ENCODE results near the gene GAREM1. TPM values are rescaled to one million over a fixed set of nuclear protein-coding genes. Genes with fewer than 3 reads are reported as not detected.
A peak's percentile ranks its signal among the peaks of the same experiment; 100 is the strongest.

The GAREM1 gene
- total and polyA plus RNA-seq, 8 donors, result 2.5 to 60.3 (median 16.2) TPM

DNA sequence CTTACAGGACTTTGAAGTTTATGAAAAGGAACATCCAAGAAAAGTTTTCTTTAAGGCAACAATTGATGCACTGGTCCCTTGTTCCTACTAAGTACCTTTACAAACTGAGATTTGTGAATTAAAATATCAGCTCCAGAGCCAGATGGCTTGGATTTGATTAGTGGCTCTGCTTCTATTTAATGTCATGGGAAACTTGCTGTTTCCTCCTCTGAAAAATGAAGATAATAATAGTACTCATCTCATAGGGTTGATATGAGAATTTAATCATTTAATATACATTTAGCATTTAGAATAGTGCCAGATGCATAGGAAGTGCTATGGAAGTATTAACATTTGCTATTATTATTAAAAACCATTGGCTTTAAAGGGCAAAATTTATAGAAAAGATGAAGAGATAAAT lies 2.6 kb upstream of the GAREM1 start:
- peaks cover 5 to 26% (median 15%) of the 10 kb centered on the region in 4 donors for H3K4me1 ChIP-seq
- H3K9me3 ChIP-seq, result no peaks in the 10 kb centered on the region
- H3K36me3 ChIP-seq, result no peaks in the 10 kb centered on the region
- DNase-seq, result no peak
- intact Hi-C loops (cut with DNase I; ENCODE audit: low total_unique reads), result loop anchor here (5.0 to 10.0 kb wide), 2 partner anchors 186 to 309 kb away; no protein-coding TSS in a partner anchor
- H3K27ac ChIP-seq, result no peak overlapping the region
- H3K27me3 ChIP-seq, result no peaks in the 10 kb centered on the region
- TF ChIP-seq EP300 (IDR thresholded peaks at IDR 0.05), result no peak
- no peak for TF ChIP-seq POLR2A (IDR thresholded peaks at IDR 0.05)
- no peak for TF ChIP-seq POLR2AphosphoS5 (IDR thresholded peaks at IDR 0.05)
- no peak for TF ChIP-seq CTCF (IDR thresholded peaks at IDR 0.05)
- no peak overlapping the region for H3K4me3 ChIP-seq

GRCh38 chr18:32472841-32473240 lies 2.2 kb upstream of the GAREM1 start:
- DNase-seq, result no peak
- peaks cover 8 to 31% (median 19%) of the 10 kb centered on the region in 4 donors for H3K4me1 ChIP-seq
- no peak overlapping the region for H3K4me3 ChIP-seq
- intact Hi-C loops (cut with DNase I; ENCODE audit: low total_unique reads), result loop anchor here (5.0 to 10.0 kb wide), 2 partner anchors 186 to 308 kb away; no protein-coding TSS in a partner anchor
- no peaks in the 10 kb centered on the region for H3K9me3 ChIP-seq
- 0 to 92% (median 79%) methylated on average over 1 of the region's 1 CpG for WGBS, 5 donors
- no peak for TF ChIP-seq CTCF (IDR thresholded peaks at IDR 0.05)
- H3K36me3 ChIP-seq, result no peaks in the 10 kb centered on the region
- H3K27ac ChIP-seq, result no peak overlapping the region
- no peaks in the 10 kb centered on the region for H3K27me3 ChIP-seq

DNA sequence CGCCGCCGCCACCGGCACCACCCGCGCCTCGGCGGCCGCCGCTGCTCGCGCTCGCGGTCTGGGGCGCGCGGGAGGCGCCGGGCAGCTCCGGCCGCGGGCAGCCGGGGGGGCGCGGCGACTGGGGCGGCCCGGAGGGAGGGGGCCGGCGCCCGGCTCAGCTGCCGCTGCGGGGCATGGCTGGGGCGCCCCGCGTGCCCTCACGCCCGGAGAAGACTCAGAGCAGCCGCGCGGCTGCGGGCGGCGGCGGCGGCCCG lies 295 bp downstream of the GAREM1 start:
- Histone ChIP-seq H3K36me3 (no peaks in the 10 kb centered on the region), H3K4me3 (peak overlapping the region; percentile 71 to 92 (median 82)), H3K4me1 (peaks cover 8 to 46% (median 30%) of the 10 kb centered on the region in 4 donors), H3K27ac (peak overlapping the region; percentile 86 to 94 (median 93)), H3K27me3 (no peaks in the 10 kb centered on the region), H3K9me3 (no peaks in the 10 kb centered on the region)
- no peak for DNase-seq
- WGBS, 5 donors, result 0 to 2% (median 0%) methylated on average over 1 to 46 of the region's 47 CpGs; no CpG with 5 or more reads in 1 of the 5 donors
- TF ChIP-seq POLR2AphosphoS5 (IDR thresholded peaks at IDR 0.05) (no peak), EP300 (IDR thresholded peaks at IDR 0.05) (no peak), CTCF (IDR thresholded peaks at IDR 0.05) (no peak), POLR2A (IDR thresholded peaks at IDR 0.05) (no peak)
- intact Hi-C loops (cut with DNase I; ENCODE audit: low total_unique reads), result loop anchor here (5.0 to 10.0 kb wide), 2 partner anchors 183 to 306 kb away; no protein-coding TSS in a partner anchor

- H3K4me1 ChIP-seq, result peaks cover 8 to 51% (median 31%) of the 10 kb centered on the region in 4 donors
- H3K9me3 ChIP-seq, result no peaks in the 10 kb centered on the region
- H3K36me3 ChIP-seq, result no peaks in the 10 kb centered on the region
- TF ChIP-seq CTCF (IDR thresholded peaks at IDR 0.05) (no peak), POLR2AphosphoS5 (IDR thresholded peaks at IDR 0.05) (no peak), POLR2A (IDR thresholded peaks at IDR 0.05) (no peak), EP300 (IDR thresholded peaks at IDR 0.05) (no peak)
- peak; percentile 45 to 80 for DNase-seq
- WGBS, 5 donors, result 0 to 2% (median 1%) methylated on average over 12 to 41 of the region's 41 CpGs
- intact Hi-C loops (cut with DNase I; ENCODE audit: low total_unique reads), result loop anchor here (5.0 to 10.0 kb wide), 2 partner anchors 183 to 305 kb away; no protein-coding TSS in a partner anchor
- H3K4me3 ChIP-seq, result peak overlapping the region; percentile 71 to 92 (median 82)
- peak overlapping the region; percentile 86 to 94 (median 93) for H3K27ac ChIP-seq
- H3K27me3 ChIP-seq, result no peaks in the 10 kb centered on the region
Measured at GRCh38 chr18:32469691-32470459, 807 bp downstream of the GAREM1 start.
